Measurements from ENCODE around the gene CEP120.

CEP120 gene

GRCh38 chr5:123364441-123365155 is 58.6 kb downstream of the CEP120 start:
- H3K4me3 ChIP-seq (ENCODE audit: severe bottlenecking), result no peak overlapping the region
- DNase-seq (ENCODE audit: low spot score) (no peak), ATAC-seq (ENCODE audit: low read depth) (no peak)
- H3K36me3 ChIP-seq (ENCODE audit: low read depth), result peaks cover 80% of the 10 kb centered on the region
- no peaks in the 10 kb centered on the region for H3K4me1 ChIP-seq (ENCODE audit: insufficient read depth, poor library complexity, severe bottlenecking)
- no peak for TF ChIP-seq CTCF (IDR thresholded peaks at IDR 0.05; ENCODE audit: poor library complexity, severe bottlenecking)
- H3K9me3 ChIP-seq (ENCODE audit: severe bottlenecking), result no peaks in the 10 kb centered on the region
- no peak overlapping the region for H3K27ac ChIP-seq (ENCODE audit: poor library complexity, severe bottlenecking)
- H3K27me3 ChIP-seq (ENCODE audit: insufficient read depth, poor library complexity, severe bottlenecking), result no peaks in the 10 kb centered on the region

- TF ChIP-seq CTCF (IDR thresholded peaks at IDR 0.05; ENCODE audit: poor library complexity, severe bottlenecking), result no peak
- Histone ChIP-seq H3K27ac (ENCODE audit: poor library complexity, severe bottlenecking) (no peak overlapping the region), H3K4me1 (ENCODE audit: insufficient read depth, poor library complexity, severe bottlenecking) (no peaks in the 10 kb centered on the region), H3K36me3 (ENCODE audit: low read depth) (peaks cover 74% of the 10 kb centered on the region), H3K27me3 (ENCODE audit: insufficient read depth, poor library complexity, severe bottlenecking) (no peaks in the 10 kb centered on the region), H3K9me3 (ENCODE audit: severe bottlenecking) (peaks cover 3% of the 10 kb centered on the region), H3K4me3 (ENCODE audit: severe bottlenecking) (no peak overlapping the region)
- ATAC-seq (ENCODE audit: low read depth) (no peak), DNase-seq (ENCODE audit: low spot score) (no peak)
Measured at GRCh38 chr5:123360910-123361309, 62.3 kb downstream of the CEP120 start.

- Histone ChIP-seq H3K9me3 (ENCODE audit: severe bottlenecking) (peaks cover 3% of the 10 kb centered on the region), H3K27ac (ENCODE audit: poor library complexity, severe bottlenecking) (no peak overlapping the region), H3K36me3 (ENCODE audit: low read depth) (peaks cover 68% of the 10 kb centered on the region), H3K27me3 (ENCODE audit: insufficient read depth, poor library complexity, severe bottlenecking) (no peaks in the 10 kb centered on the region), H3K4me3 (ENCODE audit: severe bottlenecking) (no peak overlapping the region), H3K4me1 (ENCODE audit: insufficient read depth, poor library complexity, severe bottlenecking) (no peaks in the 10 kb centered on the region)
- ATAC-seq (ENCODE audit: low read depth), result no peak
- no peak for TF ChIP-seq CTCF (IDR thresholded peaks at IDR 0.05; ENCODE audit: poor library complexity, severe bottlenecking)
- DNase-seq (ENCODE audit: low spot score), result no peak
Measured at GRCh38 chr5:123360201-123360571, 63.0 kb downstream of the CEP120 start.

GRCh38 chr5:123359454-123360200 is 63.6 kb downstream of the CEP120 start:
- peaks cover 62% of the 10 kb centered on the region for H3K36me3 ChIP-seq (ENCODE audit: low read depth)
- no peaks in the 10 kb centered on the region for H3K4me1 ChIP-seq (ENCODE audit: insufficient read depth, poor library complexity, severe bottlenecking)
- no peaks in the 10 kb centered on the region for H3K27me3 ChIP-seq (ENCODE audit: insufficient read depth, poor library complexity, severe bottlenecking)
- ATAC-seq (ENCODE audit: low read depth), result no peak
- peaks cover 3% of the 10 kb centered on the region for H3K9me3 ChIP-seq (ENCODE audit: severe bottlenecking)
- no peak overlapping the region for H3K4me3 ChIP-seq (ENCODE audit: severe bottlenecking)
- H3K27ac ChIP-seq (ENCODE audit: poor library complexity, severe bottlenecking), result no peak overlapping the region
- no peak for TF ChIP-seq CTCF (IDR thresholded peaks at IDR 0.05; ENCODE audit: poor library complexity, severe bottlenecking)
- DNase-seq (ENCODE audit: low spot score), result no peak

GRCh38 chr5:123358751-123359150 is 64.5 kb downstream of the CEP120 start:
- ATAC-seq (ENCODE audit: low read depth) (no peak), DNase-seq (ENCODE audit: low spot score) (no peak)
- no peak overlapping the region for H3K4me3 ChIP-seq (ENCODE audit: severe bottlenecking)
- peaks cover 3% of the 10 kb centered on the region for H3K9me3 ChIP-seq (ENCODE audit: severe bottlenecking)
- no peaks in the 10 kb centered on the region for H3K27me3 ChIP-seq (ENCODE audit: insufficient read depth, poor library complexity, severe bottlenecking)
- TF ChIP-seq CTCF (IDR thresholded peaks at IDR 0.05; ENCODE audit: poor library complexity, severe bottlenecking), result no peak
- H3K27ac ChIP-seq (ENCODE audit: poor library complexity, severe bottlenecking), result no peak overlapping the region
- H3K36me3 ChIP-seq (ENCODE audit: low read depth), result peaks cover 54% of the 10 kb centered on the region
- H3K4me1 ChIP-seq (ENCODE audit: insufficient read depth, poor library complexity, severe bottlenecking), result no peaks in the 10 kb centered on the region
